ENCODE data around the gene LTBP2. TPM values are rescaled to one million over a fixed set of nuclear protein-coding genes. Genes with fewer than 3 reads are reported as not detected.

LTBP2 gene
- total and polyA plus RNA-seq, 2 of the 13 experiments (the other 11 are each of a cell fraction or from before 2014, with no cell fraction given): 0.20 to 0.41 TPM

DNA sequence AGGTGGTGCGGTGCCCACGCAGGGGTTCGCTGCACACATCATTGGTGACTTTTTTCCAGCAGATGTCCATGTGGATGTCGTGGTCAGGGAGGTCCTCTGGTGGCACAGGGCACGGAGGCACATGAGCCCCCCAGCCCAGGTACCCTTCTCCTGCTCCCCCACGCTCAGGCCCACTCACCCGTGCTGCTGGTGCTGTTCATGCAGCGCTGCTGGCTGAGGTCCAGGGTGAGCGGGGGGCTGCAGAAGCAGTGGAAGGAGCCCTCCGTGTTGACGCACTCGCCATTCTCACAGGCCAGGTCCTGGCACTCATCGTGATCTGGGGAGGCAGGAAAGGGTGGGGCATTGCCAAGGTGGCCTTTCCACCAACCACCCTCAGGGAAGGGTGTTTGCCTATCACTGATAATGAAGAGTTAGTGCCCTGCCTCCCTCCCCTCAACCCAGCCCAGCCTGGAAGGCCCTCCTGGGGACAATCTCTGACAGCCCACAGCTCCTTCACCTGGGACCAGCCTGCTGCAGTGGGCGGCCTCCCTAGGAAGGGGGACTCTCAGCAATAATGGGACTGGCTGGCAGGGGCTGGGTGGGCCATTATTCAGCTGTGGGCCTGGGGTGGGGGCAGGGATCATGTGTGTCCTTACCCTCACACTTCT is 108.6 kb downstream of the LTBP2 start:
- H3K36me3 ChIP-seq (replicated peaks in 1 of 2; ENCODE audit: control insufficient read depth in 1 of 2, insufficient read depth in 2 of 2, low read length in 2 of 2): no peaks in the 10 kb centered on the region
- H3K27ac ChIP-seq (ENCODE audit: extremely low read length, insufficient read depth, low read length): no peak overlapping the region
- H3K9me3 ChIP-seq (ENCODE audit: low read length): no peaks in the 10 kb centered on the region
- ATAC-seq: no peak
- CTCF ChIA-PET (ENCODE audit: low intra/inter-chr PET ratio, low total read pairs): no interaction called here
- H3K4me1 ChIP-seq (ENCODE audit: insufficient read depth, low read length): 0 out of 2 replicates have a peak, but pooled peaks cover under 1% of the 10 kb centered on the region
- no peak for FAIRE-seq
- H3K9ac ChIP-seq (ENCODE audit: insufficient read depth, low read depth, low read length): no peak overlapping the region
- no peak for DNase-seq (ENCODE audit: low spot score)
- H3K4me2 ChIP-seq (ENCODE audit: low read depth, low read length): no peak overlapping the region
- no peak overlapping the region for H2AFZ ChIP-seq (ENCODE audit: low read length)
- no peaks in the 10 kb centered on the region for H4K20me1 ChIP-seq (ENCODE audit: insufficient read depth, low read length)
- POLR2A ChIA-PET: interaction anchor here (1.5 kb wide), 1 partner anchor 10 kb away, joined by 5 read pairs; the partner anchor contains the start of genes ISCA2 and NPC2
- BruUV-seq (replicated peaks): no TSS peak
- no peak overlapping the region for H3K4me3 ChIP-seq (replicated peaks in 1 of 3; ENCODE audit: insufficient read depth in 1 of 3, low read depth in 2 of 3, low read length in 3 of 3)
- intact Hi-C loops (cut with micrococcal nuclease; ENCODE audit: unreplicated experiment): loop anchor here (5.0 kb wide), 2 partner anchors 109 to 299 kb away; partner anchors contain the start of gene LTBP2
- H3K79me2 ChIP-seq (ENCODE audit: insufficient read depth, low read length): no peaks in the 10 kb centered on the region
- peaks cover 0 to 19% of the 10 kb centered on the region in 2 experiments; a peak in 2 of 5 replicates for H3K27me3 ChIP-seq (ENCODE audit: control insufficient read depth in 1 of 2, insufficient read depth in 2 of 2, low read length in 2 of 2)
- in situ Hi-C loops (cut with HindIII; ENCODE audit: extremely low pct_ligation_motif_present, low pct_unique_long_range_greater_than_20kb): no loop called here
- 69% methylated on average over 7 of the region's 14 CpGs for WGBS (ENCODE audit: low lambda C conversion rate)
- TF ChIP-seq ZMYM2 (CRISPR knock-in tag; IDR thresholded peaks at IDR 0.05) (no peak), CSRNP1 (CRISPR knock-in tag; IDR thresholded peaks at IDR 0.05) (no peak), REPIN1 (CRISPR knock-in tag; IDR thresholded peaks at IDR 0.05; ENCODE audit: borderline replicate concordance, low read depth) (no peak), ZNF510 (CRISPR knock-in tag; IDR thresholded peaks at IDR 0.05; ENCODE audit: low read depth) (no peak), GATAD1 (CRISPR knock-in tag; IDR thresholded peaks at IDR 0.05) (no peak), ZNF629 (CRISPR knock-in tag; conservative IDR thresholded peaks at IDR 0.05) (no peak), FOSL2 (CRISPR knock-in tag; IDR thresholded peaks at IDR 0.05) (no peak), ZNF136 (CRISPR knock-in tag; IDR thresholded peaks at IDR 0.05; ENCODE audit: low read depth) (no peak), SIN3B (IDR thresholded peaks at IDR 0.05; ENCODE audit: low read length) (no peak), ZNF296 (CRISPR knock-in tag; conservative IDR thresholded peaks at IDR 0.05) (no peak), ZSCAN9 (CRISPR knock-in tag; IDR thresholded peaks at IDR 0.05; ENCODE audit: borderline replicate concordance) (no peak)
- TF ChIP-seq, protein P1, sequence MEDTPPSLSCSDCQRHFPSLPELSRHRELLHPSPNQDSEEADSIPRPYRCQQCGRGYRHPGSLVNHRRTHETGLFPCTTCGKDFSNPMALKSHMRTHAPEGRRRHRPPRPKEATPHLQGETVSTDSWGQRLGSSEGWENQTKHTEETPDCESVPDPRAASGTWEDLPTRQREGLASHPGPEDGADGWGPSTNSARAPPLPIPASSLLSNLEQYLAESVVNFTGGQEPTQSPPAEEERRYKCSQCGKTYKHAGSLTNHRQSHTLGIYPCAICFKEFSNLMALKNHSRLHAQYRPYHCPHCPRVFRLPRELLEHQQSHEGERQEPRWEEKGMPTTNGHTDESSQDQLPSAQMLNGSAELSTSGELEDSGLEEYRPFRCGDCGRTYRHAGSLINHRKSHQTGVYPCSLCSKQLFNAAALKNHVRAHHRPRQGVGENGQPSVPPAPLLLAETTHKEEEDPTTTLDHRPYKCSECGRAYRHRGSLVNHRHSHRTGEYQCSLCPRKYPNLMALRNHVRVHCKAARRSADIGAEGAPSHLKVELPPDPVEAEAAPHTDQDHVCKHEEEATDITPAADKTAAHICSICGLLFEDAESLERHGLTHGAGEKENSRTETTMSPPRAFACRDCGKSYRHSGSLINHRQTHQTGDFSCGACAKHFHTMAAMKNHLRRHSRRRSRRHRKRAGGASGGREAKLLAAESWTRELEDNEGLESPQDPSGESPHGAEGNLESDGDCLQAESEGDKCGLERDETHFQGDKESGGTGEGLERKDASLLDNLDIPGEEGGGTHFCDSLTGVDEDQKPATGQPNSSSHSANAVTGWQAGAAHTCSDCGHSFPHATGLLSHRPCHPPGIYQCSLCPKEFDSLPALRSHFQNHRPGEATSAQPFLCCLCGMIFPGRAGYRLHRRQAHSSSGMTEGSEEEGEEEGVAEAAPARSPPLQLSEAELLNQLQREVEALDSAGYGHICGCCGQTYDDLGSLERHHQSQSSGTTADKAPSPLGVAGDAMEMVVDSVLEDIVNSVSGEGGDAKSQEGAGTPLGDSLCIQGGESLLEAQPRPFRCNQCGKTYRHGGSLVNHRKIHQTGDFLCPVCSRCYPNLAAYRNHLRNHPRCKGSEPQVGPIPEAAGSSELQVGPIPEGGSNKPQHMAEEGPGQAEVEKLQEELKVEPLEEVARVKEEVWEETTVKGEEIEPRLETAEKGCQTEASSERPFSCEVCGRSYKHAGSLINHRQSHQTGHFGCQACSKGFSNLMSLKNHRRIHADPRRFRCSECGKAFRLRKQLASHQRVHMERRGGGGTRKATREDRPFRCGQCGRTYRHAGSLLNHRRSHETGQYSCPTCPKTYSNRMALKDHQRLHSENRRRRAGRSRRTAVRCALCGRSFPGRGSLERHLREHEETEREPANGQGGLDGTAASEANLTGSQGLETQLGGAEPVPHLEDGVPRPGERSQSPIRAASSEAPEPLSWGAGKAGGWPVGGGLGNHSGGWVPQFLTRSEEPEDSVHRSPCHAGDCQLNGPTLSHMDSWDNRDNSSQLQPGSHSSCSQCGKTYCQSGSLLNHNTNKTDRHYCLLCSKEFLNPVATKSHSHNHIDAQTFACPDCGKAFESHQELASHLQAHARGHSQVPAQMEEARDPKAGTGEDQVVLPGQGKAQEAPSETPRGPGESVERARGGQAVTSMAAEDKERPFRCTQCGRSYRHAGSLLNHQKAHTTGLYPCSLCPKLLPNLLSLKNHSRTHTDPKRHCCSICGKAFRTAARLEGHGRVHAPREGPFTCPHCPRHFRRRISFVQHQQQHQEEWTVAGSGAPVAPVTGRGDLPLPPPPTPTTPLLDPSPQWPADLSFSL (CRISPR knock-in tag; IDR thresholded peaks at IDR 0.05): no peak
- TF ChIP-seq, protein P2, sequence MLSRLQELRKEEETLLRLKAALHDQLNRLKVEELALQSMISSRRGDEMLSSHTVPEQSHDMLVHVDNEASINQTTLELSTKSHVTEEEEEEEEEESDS (CRISPR knock-in tag; IDR thresholded peaks at IDR 0.05; ENCODE audit: borderline replicate concordance): no peak
- TF ChIP-seq, protein P3, sequence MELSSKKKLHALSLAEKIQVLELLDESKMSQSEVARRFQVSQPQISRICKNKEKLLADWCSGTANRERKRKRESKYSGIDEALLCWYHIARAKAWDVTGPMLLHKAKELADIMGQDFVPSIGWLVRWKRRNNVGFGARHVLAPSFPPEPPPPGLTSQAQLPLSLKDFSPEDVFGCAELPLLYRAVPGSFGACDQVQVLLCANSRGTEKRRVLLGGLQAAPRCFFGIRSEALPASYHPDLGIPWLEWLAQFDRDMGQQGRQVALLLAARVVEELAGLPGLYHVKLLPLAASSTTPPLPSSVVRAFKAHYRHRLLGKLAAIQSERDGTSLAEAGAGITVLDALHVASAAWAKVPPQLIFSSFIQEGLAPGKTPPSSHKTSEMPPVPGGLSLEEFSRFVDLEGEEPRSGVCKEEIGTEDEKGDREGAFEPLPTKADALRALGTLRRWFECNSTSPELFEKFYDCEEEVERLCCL (CRISPR knock-in tag; IDR thresholded peaks at IDR 0.05; ENCODE audit: borderline replicate concordance): no peak

Measured in HepG2 (cell line).